Upper lobe of left lung (tissue), 4 donors: Measurements from ENCODE around the gene GDF15.

Source experiments
- CTCF ChIP-seq, 6 experiments: fragments of 450-650 bp in 4 of 6; fragments of 200-600 bp in 2 of 6; sonication (generic) in 2 of 6; IDR thresholded peaks; one replicate each; pipeline ENCODE4 v1.5.1; 2016 to 2019; ENCODE audit warnings: antibody characterized with exemption in 6 of 6
- POLR2A ChIP-seq, 4 donors: fragments of 450-650 bp; IDR thresholded peaks; one replicate each; pipeline ENCODE4 v1.5.1; 2016 to 2017; ENCODE audit warnings: antibody characterized with exemption in 4 of 4, mild to moderate bottlenecking in 2 of 4

- TF ChIP-seq POLR2A (IDR thresholded peaks at IDR 0.05), result no peak
- TF ChIP-seq CTCF (IDR thresholded peaks at IDR 0.05), result no peak
These were observed 39.0 kb downstream of the GDF15 start for GRCh38 chr19:18424890-18425514.
